Measurements from ENCODE around the gene WDR5.

DNA sequence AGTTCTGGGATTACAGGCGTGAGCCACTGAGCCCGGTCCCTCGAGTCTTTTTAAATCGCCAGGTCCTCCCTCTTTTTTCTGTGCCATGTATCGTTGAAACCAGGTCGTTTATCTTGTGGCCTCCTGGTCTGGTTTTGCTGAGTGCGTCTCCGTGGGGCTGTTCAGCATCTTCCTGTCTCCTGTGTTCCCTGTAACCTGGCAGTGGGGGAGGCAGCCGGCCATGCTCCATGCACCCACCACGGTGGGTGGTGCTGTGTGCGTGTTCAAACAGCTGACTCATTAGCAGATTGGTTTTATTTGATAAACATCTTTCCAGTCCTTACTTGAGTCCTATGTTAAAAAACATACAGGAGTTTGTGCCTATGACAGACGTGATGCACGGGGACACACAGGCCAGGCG is 25.8 kb downstream of the WDR5 start:
- TF ChIP-seq EZH2 (IDR thresholded peaks at IDR 0.05; ENCODE audit: insufficient read depth, poor library complexity, severe bottlenecking): no peak
- TF ChIP-seq EZH2phosphoT487 (IDR thresholded peaks at IDR 0.05; ENCODE audit: insufficient read depth, low read depth): no peak

Measured in GM23248 (cell line).